GM19099 (cell line): Measurements from ENCODE around the gene CDHR2.

Experiments
- POLR2A ChIP-seq: IDR thresholded peaks from 3 replicates; pipeline ENCODE4 v1.6.1; 2011; ENCODE audit warnings: low read depth; ENCODE audit not compliant: insufficient read length; ENCODE audit errors: extremely low read depth

The CDHR2 gene

GRCh38 chr5:176533390-176533789 is 15.8 kb upstream of the CDHR2 start:
- TF ChIP-seq POLR2A, result no peak

GRCh38 chr5:176533894-176534611 is 15.1 kb upstream of the CDHR2 start:
- TF ChIP-seq POLR2A, result no peak

DNA sequence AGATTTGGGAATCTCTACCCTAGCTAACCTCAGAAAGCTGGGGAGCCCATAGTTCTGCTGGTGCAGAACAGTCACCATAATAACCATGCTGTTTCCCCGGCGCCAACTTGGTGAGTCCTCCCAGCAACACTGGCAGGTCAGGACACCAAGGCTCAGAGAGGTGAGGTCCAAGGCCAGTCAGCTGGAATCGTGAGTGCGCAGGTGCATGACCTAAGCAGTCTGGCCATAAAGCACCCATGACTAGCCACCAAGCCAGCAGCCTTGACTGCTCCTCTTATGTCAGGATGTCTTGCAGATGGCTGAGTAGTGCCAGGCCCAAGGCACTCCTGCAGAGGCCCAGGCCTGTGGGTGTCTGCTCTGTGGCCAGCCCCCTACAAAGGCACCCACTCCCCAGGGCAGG is 14.5 kb upstream of the CDHR2 start:
- no peak for TF ChIP-seq POLR2A

- peak; percentile 77 for TF ChIP-seq POLR2A
Measured at GRCh38 chr5:176535101-176535663, 14.0 kb upstream of the CDHR2 start.

DNA sequence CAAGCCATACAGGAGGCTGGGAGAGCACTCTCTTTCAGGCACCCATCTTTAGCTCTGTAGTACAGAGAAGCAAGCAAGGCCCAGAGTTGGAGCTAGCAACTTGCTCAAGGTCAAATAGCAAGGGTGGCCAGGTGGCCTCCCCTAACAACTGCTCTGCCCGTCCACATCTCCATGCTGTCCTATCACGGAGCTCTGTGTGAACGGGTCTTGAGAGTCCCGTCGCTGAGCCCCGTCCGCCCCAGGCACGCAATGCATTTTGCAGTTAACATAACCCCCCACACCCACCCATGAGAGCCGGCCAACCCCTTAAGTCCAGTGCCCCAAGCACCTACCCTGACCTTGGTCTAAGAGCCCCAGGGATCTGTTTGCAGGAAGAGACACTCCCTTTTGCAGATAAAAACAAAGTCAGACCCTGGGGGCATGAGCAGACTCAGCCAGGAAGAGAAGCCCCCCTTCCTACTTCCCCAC is 13.4 kb upstream of the CDHR2 start:
- TF ChIP-seq POLR2A, result no peak

- peak; percentile 5 for TF ChIP-seq POLR2A
Measured at GRCh38 chr5:176536132-176536901, 12.8 kb upstream of the CDHR2 start.

- TF ChIP-seq POLR2A, result peak; percentile 51
Measured at GRCh38 chr5:176536902-176537553, 12.1 kb upstream of the CDHR2 start, which contains the start of gene RNF44. Gene RNF44 (minus strand): TSS chr5:176537402. CDS start chr5:176532472, 4,930 bp downstream.

DNA sequence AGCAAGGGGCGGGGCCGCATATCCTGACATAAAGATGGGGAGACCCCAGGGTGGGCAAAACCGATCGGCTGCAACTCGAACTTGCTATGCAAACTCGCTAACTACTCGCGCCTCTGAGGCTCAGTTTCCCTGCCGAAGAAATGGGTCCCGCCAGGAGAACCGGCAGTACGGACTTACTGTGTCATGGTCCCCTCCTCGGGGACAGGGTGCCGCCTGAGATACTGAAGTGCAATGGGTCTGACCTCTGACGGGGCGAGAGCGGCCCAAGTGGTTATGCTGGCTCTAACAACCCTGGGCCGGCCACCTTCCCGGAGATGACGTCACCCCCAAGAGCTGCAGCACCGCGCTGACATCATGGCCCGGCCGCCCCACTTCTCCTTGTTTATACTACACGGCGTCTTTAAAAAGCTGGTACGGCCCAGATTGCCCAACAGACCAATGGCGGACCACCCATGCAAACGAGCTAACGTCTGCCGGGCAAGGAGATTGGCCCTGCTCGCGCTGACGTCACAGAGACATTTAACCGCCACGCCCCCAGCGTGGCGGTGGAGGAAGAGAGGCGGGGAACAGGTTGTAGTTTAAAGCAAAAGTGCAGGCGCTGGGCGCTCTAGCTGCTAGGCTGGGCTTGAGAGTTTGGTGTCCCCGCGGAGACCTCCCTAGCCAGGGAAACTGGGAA is 11.4 kb upstream of the CDHR2 start:
- peak; percentile 44 for TF ChIP-seq POLR2A

- no peak for TF ChIP-seq POLR2A
Measured at GRCh38 chr5:176538230-176538988, 10.7 kb upstream of the CDHR2 start.

GRCh38 chr5:176538989-176539384 is 10.2 kb upstream of the CDHR2 start:
- TF ChIP-seq POLR2A, result no peak

DNA sequence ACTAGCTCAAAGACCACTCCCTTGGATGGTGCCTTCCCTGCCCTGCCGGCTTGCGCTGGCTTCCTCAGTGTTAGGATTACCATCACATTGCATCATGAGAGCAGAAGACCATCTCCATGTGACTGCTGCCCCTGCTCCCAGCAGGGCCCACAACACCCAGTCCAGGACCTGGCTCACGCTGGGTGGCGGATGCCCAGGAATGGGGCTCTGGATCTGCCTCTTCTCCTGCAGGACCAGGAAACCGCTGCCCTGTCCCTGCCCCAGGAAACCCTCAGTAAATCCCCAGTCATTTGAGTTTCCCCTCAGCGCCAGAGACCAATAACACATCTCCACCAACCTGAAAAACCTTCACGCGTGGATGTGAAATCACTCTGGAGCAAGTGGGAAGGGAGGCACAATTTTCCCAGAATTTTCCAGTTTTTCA is 8.7 kb upstream of the CDHR2 start:
- TF ChIP-seq POLR2A, result no peak

- TF ChIP-seq POLR2A, result no peak
Measured at GRCh38 chr5:176540956-176541337, 8.2 kb upstream of the CDHR2 start.

DNA sequence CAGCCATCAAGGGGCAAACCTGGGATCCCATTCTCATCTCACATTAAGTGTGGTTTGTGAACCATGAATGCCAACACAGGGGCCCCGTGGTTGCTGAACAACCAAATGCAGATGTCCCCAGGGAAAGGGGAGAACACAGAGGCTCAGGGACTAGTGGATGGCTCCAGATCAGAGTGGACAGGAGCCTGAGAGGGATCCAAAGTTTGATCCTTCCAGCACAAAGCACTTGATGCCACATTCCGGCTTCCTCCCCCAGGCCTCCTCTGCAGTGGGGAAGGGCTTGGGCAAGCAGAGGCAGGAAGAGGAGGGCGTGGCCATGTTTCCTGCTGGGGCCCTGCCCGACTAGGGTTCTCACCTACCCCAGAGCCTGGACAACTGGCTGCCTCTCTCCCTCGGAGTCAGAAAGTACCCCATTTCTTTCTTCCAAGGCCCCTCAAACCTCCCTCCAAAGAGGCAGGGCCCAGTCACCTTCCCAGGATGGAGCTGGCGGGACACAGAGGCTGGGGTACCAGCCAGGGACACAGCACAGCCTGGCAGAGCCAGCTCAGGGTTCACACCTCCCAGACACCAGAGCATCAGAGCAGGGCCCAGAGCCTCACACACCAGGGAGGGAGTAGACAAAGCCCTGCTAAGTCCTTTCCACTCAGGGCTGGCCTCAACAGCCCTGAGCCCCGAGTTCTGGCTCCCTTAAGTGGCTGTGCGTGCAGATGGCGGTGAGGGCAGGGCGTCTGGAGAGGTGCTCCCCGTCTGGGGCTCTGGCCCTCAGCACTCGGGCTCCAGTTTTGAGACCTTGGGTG is 7.6 kb upstream of the CDHR2 start:
- peak; percentile 44 for TF ChIP-seq POLR2A

- no peak for TF ChIP-seq POLR2A
Measured at GRCh38 chr5:176542135-176542595, 7.0 kb upstream of the CDHR2 start.
